Tibial artery (tissue), 4 donors: ENCODE results near the gene MR1.

ENCODE experiments used
- DNase-seq, 2 donors: peaks; one replicate each; pipeline ENCODE4 v3.0.0-alpha.2; 2019
- H3K27ac ChIP-seq, 2 donors: fragments of 200-600 bp; sonication (generic) in 1 of 2; 1 replicate in 1 of 2; 2 replicates in 1 of 2; pipeline ENCODE4 v1.5.1; 2018 to 2019; ENCODE audit warnings: mild to moderate bottlenecking in 1 of 2
- H3K27me3 ChIP-seq, 2 donors: fragments of 200-600 bp; sonication (generic) in 1 of 2; one replicate each; pipeline versions ENCODE4 v1.5.1 to v1.6.0; 2016 to 2019
- H3K36me3 ChIP-seq, 3 donors: fragments of 200-600 bp; sonication (generic) in 2 of 3; one replicate each; pipeline ENCODE4 v1.5.1; 2016 to 2019; ENCODE audit warnings: mild to moderate bottlenecking in 2 of 3
- H3K4me1 ChIP-seq, 4 donors: fragments of 200-600 bp; sonication (generic) in 2 of 4; 1 replicate in 3 of 4; 2 replicates in 1 of 4; pipeline ENCODE4 v1.5.1; 2016 to 2019
- H3K4me3 ChIP-seq, 2 donors: fragments of 200-600 bp; sonication (generic) in 1 of 2; 1 replicate in 1 of 2; 2 replicates in 1 of 2; pipeline ENCODE4 v1.5.1; 2018 to 2019; ENCODE audit warnings: mild to moderate bottlenecking in 2 of 2
- H3K9me3 ChIP-seq, 3 donors: fragments of 200-600 bp; sonication (generic) in 1 of 3; one replicate each; pipeline ENCODE4 v1.5.1; 2016 to 2019
- CTCF ChIP-seq, 2 experiments: fragments of 200-600 bp in 1 of 2; fragments of 450-650 bp in 1 of 2; IDR thresholded peaks; one replicate each; pipeline ENCODE4 v1.5.1; 2017 to 2019; ENCODE audit warnings: antibody characterized with exemption in 2 of 2, mild to moderate bottlenecking in 1 of 2, moderate library complexity in 1 of 2
- intact Hi-C: fragments of 100-400 bp; cut with DNase I; formaldehyde crosslinking; loops from one replicate; pipeline ENCODE4 v1.15.0; 2023; ENCODE audit warnings: low total_unique reads

Gene MR1

GRCh38 chr1:181061487-181061886, 27.7 kb downstream of the MR1 start:
- intact Hi-C loops = no loop called here
- H3K27me3 ChIP-seq = no peaks in the 10 kb centered on the region

GRCh38 chr1:181061891-181062835, 28.4 kb downstream of the MR1 start:
- intact Hi-C loops = no loop called here
- H3K9me3 ChIP-seq = no peaks in the 10 kb centered on the region
- H3K27ac ChIP-seq = peak overlapping the region; percentile 10 to 40
- TF ChIP-seq CTCF (IDR thresholded peaks at IDR 0.05) = no peak
- peaks cover 0 to 15% (median 0%) of the 10 kb centered on the region in 3 donors for H3K36me3 ChIP-seq
- peak in 1 of 2 donors; percentile 52 for DNase-seq
- H3K4me1 ChIP-seq = peaks cover 0 to 27% (median 6%) of the 10 kb centered on the region in 4 donors
- H3K27me3 ChIP-seq = no peaks in the 10 kb centered on the region
- no peak overlapping the region for H3K4me3 ChIP-seq

More at GRCh38 chr1:181061487-181061886, 27.7 kb downstream of the MR1 start:
- Histone ChIP-seq H3K4me1 (peaks cover 0 to 33% (median 6%) of the 10 kb centered on the region in 4 donors), H3K4me3 (no peak overlapping the region), H3K36me3 (peaks cover 0 to 19% (median 0%) of the 10 kb centered on the region in 3 donors), H3K9me3 (no peaks in the 10 kb centered on the region), H3K27ac (no peak overlapping the region)
- TF ChIP-seq CTCF (IDR thresholded peaks at IDR 0.05) = no peak
- DNase-seq = no peak

GRCh38 chr1:181062836-181063428, 29.1 kb downstream of the MR1 start:
- DNase-seq = no peak
- Histone ChIP-seq H3K27ac (peak overlapping the region; percentile 10 to 40), H3K27me3 (no peaks in the 10 kb centered on the region), H3K4me3 (no peak overlapping the region), H3K36me3 (peaks cover 0 to 15% (median 0%) of the 10 kb centered on the region in 3 donors), H3K9me3 (no peaks in the 10 kb centered on the region), H3K4me1 (peaks cover 0 to 24% (median 6%) of the 10 kb centered on the region in 4 donors)
- no peak for TF ChIP-seq CTCF (IDR thresholded peaks at IDR 0.05)
- intact Hi-C loops = no loop called here

- TF ChIP-seq CTCF (IDR thresholded peaks at IDR 0.05) = no peak
- Histone ChIP-seq H3K36me3 (peaks cover 0 to 6% (median 0%) of the 10 kb centered on the region in 3 donors), H3K9me3 (no peaks in the 10 kb centered on the region), H3K4me3 (no peak overlapping the region), H3K27me3 (no peaks in the 10 kb centered on the region), H3K4me1 (peaks cover 0 to 24% (median 6%) of the 10 kb centered on the region in 4 donors), H3K27ac (no peak overlapping the region)
- no peak for DNase-seq
- intact Hi-C loops = no loop called here
Measured at GRCh38 chr1:181064011-181064623, 30.3 kb downstream of the MR1 start.

GRCh38 chr1:181064702-181065101, 30.9 kb downstream of the MR1 start:
- Histone ChIP-seq H3K9me3 (no peaks in the 10 kb centered on the region), H3K4me1 (peaks cover 0 to 24% (median 6%) of the 10 kb centered on the region in 4 donors), H3K27ac (no peak overlapping the region), H3K4me3 (no peak overlapping the region), H3K36me3 (peaks cover 0 to under 1% (median 0%) of the 10 kb centered on the region in 3 donors), H3K27me3 (no peaks in the 10 kb centered on the region)
- intact Hi-C loops = no loop called here
- TF ChIP-seq CTCF (IDR thresholded peaks at IDR 0.05) = no peak
- no peak for DNase-seq
